Stimulated activated CD4-positive, alpha-beta T cell treated with anti-CD3 and anti-CD28 coated beads, Interleukin-2, amount 100 ng/mL, for 4 hours (primary cell): Measurements from ENCODE around the gene TCP11X1.
"Not testable (repeated sequence)": the region's sequence is repeated elsewhere in the genome, so short reads cannot be mapped to it uniquely, and the experiment has no call there.

Experiments used
- DNase-seq: peaks from one replicate; pipeline ENCODE4 v3.0.0-alpha.2; 2020; ENCODE audit warnings: low read depth

TCP11X1 gene

GRCh38 chrX:102214986-102215385, at the start of gene TCP11X1:
TCP11X1 (plus strand) TSS chrX:102215301.
- DNase-seq = not testable (repeated sequence)

GRCh38 chrX:102185967-102186720, 29.0 kb upstream of the TCP11X1 start:
- DNase-seq = no peak

DNA sequence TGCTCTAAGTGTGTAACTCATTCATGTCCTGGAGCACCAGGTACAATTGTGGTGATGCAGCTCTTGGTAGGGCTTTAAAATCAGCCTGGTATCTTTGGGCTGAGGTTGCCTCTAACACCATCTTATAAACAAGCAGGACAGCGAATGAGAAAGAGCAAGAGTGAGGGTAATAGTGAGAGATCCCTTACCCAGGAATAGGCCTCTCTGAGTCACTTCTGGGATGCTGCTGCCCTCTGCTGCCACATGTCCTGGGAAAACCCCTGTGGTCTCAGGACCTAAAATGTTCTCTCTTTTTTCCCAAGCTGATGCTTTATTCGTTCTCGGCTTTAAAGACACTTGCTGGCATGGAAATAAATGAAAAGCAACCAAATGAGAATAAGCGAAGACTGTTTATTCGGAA, 7.2 kb upstream of the TCP11X1 start:
- not testable (repeated sequence) for DNase-seq

DNA sequence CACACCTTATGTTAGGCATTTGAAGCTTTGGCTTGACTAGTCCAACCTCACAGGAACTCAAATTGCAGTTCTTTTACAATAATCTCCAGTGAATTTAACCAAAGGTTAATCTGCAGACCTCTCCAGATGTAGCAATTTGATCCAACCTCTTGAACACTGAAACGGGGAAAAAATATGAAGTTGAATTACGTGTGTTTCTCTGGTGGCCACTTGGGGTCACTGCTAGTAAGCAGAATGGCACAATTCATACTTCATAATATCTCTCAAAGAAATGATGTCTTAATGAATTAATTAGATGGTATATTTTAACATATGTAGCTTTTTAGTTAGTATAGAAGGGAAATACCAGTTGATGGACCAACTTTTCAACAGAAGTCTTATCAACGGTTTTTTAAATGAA, 1.4 kb downstream of the TCP11X1 start:
- DNase-seq = not testable (repeated sequence)

- DNase-seq = not testable (repeated sequence)
These were observed 20.6 kb downstream of the TCP11X1 start for GRCh38 chrX:102235678-102236077.

GRCh38 chrX:102240265-102240664, 25.2 kb downstream of the TCP11X1 start:
- not testable (repeated sequence) for DNase-seq

DNA sequence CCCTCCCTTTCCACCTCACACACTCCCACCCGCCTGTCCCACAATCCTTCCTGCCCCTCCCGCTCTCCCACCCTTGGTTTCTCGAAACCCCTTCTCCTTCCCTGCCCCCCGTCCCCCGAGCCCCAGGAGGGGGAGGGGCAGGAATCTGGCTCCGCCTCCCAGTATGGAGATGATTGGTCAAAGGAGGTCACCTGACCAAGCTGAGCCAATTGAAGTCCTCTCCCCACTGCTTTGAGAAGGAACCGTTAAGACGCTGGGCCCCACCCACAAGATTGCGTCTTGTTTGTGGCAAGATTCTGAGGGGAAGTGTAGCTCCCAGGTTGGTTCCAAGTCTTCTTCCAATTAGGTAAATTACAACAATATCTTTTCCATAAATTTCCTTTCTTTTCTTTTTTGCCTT, 31.8 kb downstream of the TCP11X1 start, which contains the start of gene NXF2:
TSS of gene NXF2 (plus strand) at position 275 of the 400 bp plus-strand sequence. CDS start 59,912 bp downstream, outside the sequence.
- DNase-seq = not testable (repeated sequence)

GRCh38 chrX:102272231-102272630, 57.1 kb downstream of the TCP11X1 start:
- not testable (repeated sequence) for DNase-seq
